Loucy (cell line): ENCODE measurements around the gene ACTA2.

Experiments used
- H2AFZ ChIP-seq: fragments of 200-600 bp; sonication (generic); 2 replicates; pipeline ENCODE4 v1.6.0; 2016; ENCODE audit warnings: antibody characterized with exemption, mild to moderate bottlenecking, low read length, moderate library complexity
- H3F3A ChIP-seq: fragments of 200-600 bp; 2 replicates; pipeline ENCODE4 v1.6.0; 2016; ENCODE audit warnings: antibody characterized with exemption, low read depth, mild to moderate bottlenecking
- H3K27me3 ChIP-seq: fragments of 200-600 bp; sonication (generic); 2 replicates; pipeline ENCODE4 v1.6.1; 2014; ENCODE audit warnings: low read length, mild to moderate bottlenecking; ENCODE audit not compliant: insufficient read depth, poor library complexity, severe bottlenecking
- H3K36me3 ChIP-seq: fragments of 200-600 bp; sonication (generic); 2 replicates; pipeline ENCODE4 v1.6.1; 2016; ENCODE audit warnings: low read length; ENCODE audit not compliant: insufficient read depth
- H3K4me1 ChIP-seq: fragments of 200-600 bp; sonication (generic); 2 replicates; pipeline ENCODE4 v1.5.1; 2014; ENCODE audit warnings: low read length, mild to moderate bottlenecking; ENCODE audit not compliant: insufficient read depth, poor library complexity, severe bottlenecking
- H3K4me2 ChIP-seq: fragments of 200-600 bp; sonication (generic); 2 replicates; pipeline ENCODE4 v1.6.0; 2014; ENCODE audit warnings: antibody characterized with exemption, low read length, low read depth, mild to moderate bottlenecking; ENCODE audit not compliant: poor library complexity, severe bottlenecking
- H3K4me3 ChIP-seq: fragments of 200-600 bp; sonication (generic); 2 replicates; pipeline ENCODE4 v1.5.1; 2014; ENCODE audit warnings: low read length, mild to moderate bottlenecking, mixed read lengths; ENCODE audit not compliant: poor library complexity, severe bottlenecking
- H3K79me2 ChIP-seq: fragments of 200-600 bp; sonication (generic); 2 replicates; pipeline ENCODE4 v1.6.1; 2014; ENCODE audit warnings: low read length; ENCODE audit not compliant: insufficient read depth
- H3K9ac ChIP-seq: fragments of 200-600 bp; sonication (generic); 2 replicates; pipeline ENCODE4 v1.6.0; 2014; ENCODE audit warnings: mild to moderate bottlenecking, low read depth, low read length, moderate library complexity; ENCODE audit not compliant: poor library complexity, severe bottlenecking
- H3K9me2 ChIP-seq: fragments of 200-600 bp; sonication (generic); replicated peaks from 2 replicates; pipeline ENCODE4 v1.6.1; 2016; ENCODE audit warnings: low read depth, low read length, mixed read lengths
- H3K9me3 ChIP-seq: fragments of 200-600 bp; sonication (generic); 2 replicates; pipeline ENCODE4 v1.6.1; 2014; ENCODE audit warnings: mild to moderate bottlenecking, antibody characterized with exemption, low read length, low read depth; ENCODE audit not compliant: insufficient read depth
- H4K20me1 ChIP-seq: fragments of 200-600 bp; sonication (generic); 2 replicates; pipeline ENCODE4 v1.6.0; 2014; ENCODE audit warnings: antibody characterized with exemption, low read length, mild to moderate bottlenecking; ENCODE audit not compliant: insufficient read depth, poor library complexity, severe bottlenecking
- EZH2phosphoT487 ChIP-seq: fragments of 200-600 bp; IDR thresholded peaks from 2 replicates; pipeline ENCODE4 v1.6.1; 2018; ENCODE audit warnings: antibody characterized with exemption, mild to moderate bottlenecking, moderate library complexity, borderline replicate concordance
- TF ChIP-seq, protein P1 (sequence below): fragments of 200-600 bp; sonication (generic); conservative IDR thresholded peaks from 2 replicates; pipeline ENCODE4 v1.5.1; 2014; ENCODE audit warnings: mild to moderate bottlenecking, antibody characterized with exemption, low read length

Gene ACTA2

DNA sequence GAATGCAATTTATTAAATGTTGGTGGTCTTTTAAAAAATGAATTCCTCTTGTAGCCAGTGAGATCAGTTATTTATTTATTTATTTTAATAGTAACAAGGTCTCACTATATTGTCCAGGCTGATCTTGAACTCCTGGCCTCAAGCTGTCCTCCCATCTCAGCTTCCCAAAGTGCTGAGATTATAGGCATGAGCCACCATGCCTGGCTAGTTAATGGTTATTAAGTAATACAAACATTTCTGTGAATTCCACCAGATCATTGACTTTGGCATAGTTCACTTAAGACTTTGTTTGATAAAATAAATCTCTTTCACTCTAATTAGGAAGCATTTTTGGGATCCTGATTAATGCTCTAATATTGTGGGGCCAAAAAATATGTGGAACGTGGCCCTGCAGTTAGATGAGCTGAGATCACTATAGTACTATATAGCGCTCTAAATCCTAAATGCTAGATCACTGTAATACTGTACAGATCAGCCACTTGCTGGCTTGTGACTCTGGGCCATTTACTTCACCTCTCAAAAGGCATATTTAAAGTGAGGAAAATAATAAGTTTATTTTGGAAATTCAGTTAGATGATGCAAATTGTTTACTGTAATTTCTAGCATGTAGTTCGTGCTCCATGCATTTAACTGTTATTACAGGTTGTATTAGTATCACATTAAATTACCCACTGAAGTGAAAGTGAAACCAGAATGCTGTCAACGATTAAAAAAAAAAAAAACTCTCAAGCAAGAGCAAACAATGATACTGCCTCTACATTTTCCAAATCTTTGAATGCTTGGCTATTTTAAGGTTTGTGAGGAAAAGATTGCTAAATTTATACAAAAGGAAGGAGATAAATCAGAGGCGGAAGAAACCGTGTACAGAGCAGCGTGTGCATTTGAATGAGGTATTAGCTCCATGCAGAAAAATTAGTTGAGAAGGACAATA, 22.1 kb upstream of the ACTA2 start:
- TF ChIP-seq, protein P1, sequence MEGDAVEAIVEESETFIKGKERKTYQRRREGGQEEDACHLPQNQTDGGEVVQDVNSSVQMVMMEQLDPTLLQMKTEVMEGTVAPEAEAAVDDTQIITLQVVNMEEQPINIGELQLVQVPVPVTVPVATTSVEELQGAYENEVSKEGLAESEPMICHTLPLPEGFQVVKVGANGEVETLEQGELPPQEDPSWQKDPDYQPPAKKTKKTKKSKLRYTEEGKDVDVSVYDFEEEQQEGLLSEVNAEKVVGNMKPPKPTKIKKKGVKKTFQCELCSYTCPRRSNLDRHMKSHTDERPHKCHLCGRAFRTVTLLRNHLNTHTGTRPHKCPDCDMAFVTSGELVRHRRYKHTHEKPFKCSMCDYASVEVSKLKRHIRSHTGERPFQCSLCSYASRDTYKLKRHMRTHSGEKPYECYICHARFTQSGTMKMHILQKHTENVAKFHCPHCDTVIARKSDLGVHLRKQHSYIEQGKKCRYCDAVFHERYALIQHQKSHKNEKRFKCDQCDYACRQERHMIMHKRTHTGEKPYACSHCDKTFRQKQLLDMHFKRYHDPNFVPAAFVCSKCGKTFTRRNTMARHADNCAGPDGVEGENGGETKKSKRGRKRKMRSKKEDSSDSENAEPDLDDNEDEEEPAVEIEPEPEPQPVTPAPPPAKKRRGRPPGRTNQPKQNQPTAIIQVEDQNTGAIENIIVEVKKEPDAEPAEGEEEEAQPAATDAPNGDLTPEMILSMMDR = no peak
- no peak for TF ChIP-seq EZH2phosphoT487
- Histone ChIP-seq H3K36me3 (no peaks in the 10 kb centered on the region), H3F3A (no peaks in the 10 kb centered on the region), H3K4me3 (peak overlapping the region; percentile 77), H3K9ac (peak overlapping the region; percentile 71), H3K79me2 (no peaks in the 10 kb centered on the region), H4K20me1 (no peaks in the 10 kb centered on the region), H3K4me2 (peak overlapping the region; percentile 76), H3K9me2 (no peaks in the 10 kb centered on the region), H3K27me3 (no peaks in the 10 kb centered on the region), H2AFZ (peak overlapping the region; percentile 98), H3K4me1 (peaks cover 12% of the 10 kb centered on the region), H3K9me3 (no peaks in the 10 kb centered on the region)

DNA sequence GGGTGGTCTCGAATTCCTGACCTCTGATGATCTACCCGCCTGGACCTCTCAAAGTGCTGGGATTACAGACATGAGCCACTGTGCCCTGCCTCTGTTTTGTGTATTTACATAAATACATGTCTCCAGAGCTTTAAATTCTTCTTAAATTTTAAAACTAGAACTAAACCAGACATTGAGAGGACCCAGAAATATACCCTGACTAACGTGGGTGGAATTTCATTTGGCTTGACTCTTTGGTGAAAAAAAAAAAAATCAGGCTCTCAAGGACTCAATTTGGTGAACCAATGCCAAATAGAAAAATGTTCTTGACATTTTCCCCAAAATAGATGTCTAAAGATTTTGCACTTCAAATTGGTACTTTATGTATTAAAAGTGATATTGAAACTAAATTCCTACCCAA, 21.4 kb upstream of the ACTA2 start:
- no peaks in the 10 kb centered on the region for H4K20me1 ChIP-seq
- H3K9me3 ChIP-seq = no peaks in the 10 kb centered on the region
- no peak overlapping the region for H3K4me3 ChIP-seq
- H3K9me2 ChIP-seq = no peaks in the 10 kb centered on the region
- peak overlapping the region; percentile 98; the same call in 1 of the 2 replicates for H2AFZ ChIP-seq
- TF ChIP-seq EZH2phosphoT487 = no peak
- TF ChIP-seq, protein P1 = no peak
- no peaks in the 10 kb centered on the region for H3K27me3 ChIP-seq
- H3K79me2 ChIP-seq = no peaks in the 10 kb centered on the region
- H3K9ac ChIP-seq = no peak overlapping the region
- H3K4me1 ChIP-seq = peaks cover 12% of the 10 kb centered on the region
- no peaks in the 10 kb centered on the region for H3F3A ChIP-seq
- peak overlapping the region; percentile 76 for H3K4me2 ChIP-seq
- H3K36me3 ChIP-seq = no peaks in the 10 kb centered on the region

DNA sequence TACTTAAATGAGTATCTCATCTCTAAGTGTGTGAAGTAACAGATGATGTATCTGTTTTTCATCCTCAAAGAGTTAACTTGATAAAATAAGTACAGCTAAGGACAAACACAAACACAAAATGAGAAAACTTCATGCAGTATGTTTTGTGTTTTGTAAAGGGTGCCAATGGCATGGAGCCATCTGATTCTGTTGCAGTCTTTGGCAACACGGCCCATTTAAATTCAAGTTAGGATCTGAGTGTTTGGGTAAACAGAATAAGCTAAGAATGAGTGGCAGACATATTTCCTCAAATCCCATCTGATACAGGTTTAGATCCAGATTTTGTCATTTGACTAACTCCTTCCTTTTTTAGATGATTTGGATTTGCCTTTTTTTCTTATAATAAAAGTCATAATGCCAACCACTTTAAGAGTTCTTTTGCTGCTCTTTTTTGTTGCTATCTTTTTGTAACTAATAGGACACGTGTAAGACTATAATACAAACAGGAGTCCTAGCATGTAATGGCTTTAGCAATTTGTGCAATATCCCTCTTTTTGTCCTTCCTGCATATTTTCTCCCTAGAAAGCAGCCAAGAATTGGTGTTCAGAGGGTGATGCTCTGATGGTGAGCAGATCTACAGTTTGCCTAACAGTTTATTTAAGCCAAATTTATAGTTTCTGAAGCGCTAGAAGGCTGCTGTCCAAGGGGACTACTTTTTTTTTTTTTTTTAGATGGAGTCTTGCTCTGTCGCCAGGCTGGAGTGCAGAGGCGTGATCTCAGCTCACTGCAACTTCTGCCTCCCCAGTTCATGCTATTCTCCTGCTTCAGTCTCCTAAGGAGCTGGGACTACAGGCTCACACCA, 18.9 kb upstream of the ACTA2 start:
- no peaks in the 10 kb centered on the region for H3K27me3 ChIP-seq
- no peaks in the 10 kb centered on the region for H4K20me1 ChIP-seq
- no peaks in the 10 kb centered on the region for H3K79me2 ChIP-seq
- no peak overlapping the region for H3K4me2 ChIP-seq
- H3K9me3 ChIP-seq = no peaks in the 10 kb centered on the region
- no peaks in the 10 kb centered on the region for H3K9me2 ChIP-seq
- peaks cover 12% of the 10 kb centered on the region for H3K4me1 ChIP-seq
- no peaks in the 10 kb centered on the region for H3F3A ChIP-seq
- H3K9ac ChIP-seq = no peak overlapping the region
- no peak overlapping the region for H2AFZ ChIP-seq
- no peak for TF ChIP-seq EZH2phosphoT487
- TF ChIP-seq, protein P1 = no peak
- H3K36me3 ChIP-seq = no peaks in the 10 kb centered on the region
- no peak overlapping the region for H3K4me3 ChIP-seq
